ENCODE measurements around the gene NEURL3. TPM values are rescaled to one million over a fixed set of nuclear protein-coding genes. Genes with fewer than 3 reads are reported as not detected.

Gene NEURL3
- total RNA-seq, 1 donor = not detected

DNA sequence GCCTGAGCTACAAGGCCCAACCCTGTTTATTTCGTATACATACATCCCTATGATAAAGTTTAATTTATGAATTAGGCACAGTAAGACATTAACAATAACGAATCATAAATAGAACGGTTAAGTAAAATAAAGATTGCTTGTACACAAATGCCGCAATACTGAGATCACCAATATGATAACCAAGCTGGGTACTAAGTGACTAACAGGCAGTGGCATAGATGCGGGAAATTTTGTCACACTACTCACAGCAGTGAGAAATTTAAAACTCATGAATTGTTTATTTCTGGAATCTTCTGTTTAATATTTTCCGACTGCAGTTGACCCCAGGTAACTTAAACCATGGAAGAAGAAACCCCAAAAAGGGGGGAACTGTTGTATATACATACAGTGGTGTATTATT lies 33.4 kb downstream of the NEURL3 start:
- Histone ChIP-seq H3K4me1 (ENCODE audit: insufficient read depth, low read length) (no peaks in the 10 kb centered on the region), H2AFZ (ENCODE audit: low read length) (no peak overlapping the region), H3K4me3 (ENCODE audit: insufficient read depth, low read length) (no peak overlapping the region), H3K4me2 (ENCODE audit: insufficient read depth, low read length) (no peak overlapping the region), H3K27me3 (ENCODE audit: insufficient read depth, low read length) (peaks cover 34% of the 10 kb centered on the region), H4K20me1 (ENCODE audit: insufficient read depth, low read length) (no peaks in the 10 kb centered on the region), H3K27ac (ENCODE audit: low read depth, low read length) (no peak overlapping the region), H3K9me3 (ENCODE audit: low read depth, low read length) (no peaks in the 10 kb centered on the region), H3K36me3 (ENCODE audit: insufficient read depth, low read length) (no peaks in the 10 kb centered on the region), H3K79me2 (ENCODE audit: insufficient read depth, low read length) (no peaks in the 10 kb centered on the region)
- no peak for DNase-seq (ENCODE audit: insufficient read length, low spot score, missing footprints)
- TF ChIP-seq, protein P1, sequence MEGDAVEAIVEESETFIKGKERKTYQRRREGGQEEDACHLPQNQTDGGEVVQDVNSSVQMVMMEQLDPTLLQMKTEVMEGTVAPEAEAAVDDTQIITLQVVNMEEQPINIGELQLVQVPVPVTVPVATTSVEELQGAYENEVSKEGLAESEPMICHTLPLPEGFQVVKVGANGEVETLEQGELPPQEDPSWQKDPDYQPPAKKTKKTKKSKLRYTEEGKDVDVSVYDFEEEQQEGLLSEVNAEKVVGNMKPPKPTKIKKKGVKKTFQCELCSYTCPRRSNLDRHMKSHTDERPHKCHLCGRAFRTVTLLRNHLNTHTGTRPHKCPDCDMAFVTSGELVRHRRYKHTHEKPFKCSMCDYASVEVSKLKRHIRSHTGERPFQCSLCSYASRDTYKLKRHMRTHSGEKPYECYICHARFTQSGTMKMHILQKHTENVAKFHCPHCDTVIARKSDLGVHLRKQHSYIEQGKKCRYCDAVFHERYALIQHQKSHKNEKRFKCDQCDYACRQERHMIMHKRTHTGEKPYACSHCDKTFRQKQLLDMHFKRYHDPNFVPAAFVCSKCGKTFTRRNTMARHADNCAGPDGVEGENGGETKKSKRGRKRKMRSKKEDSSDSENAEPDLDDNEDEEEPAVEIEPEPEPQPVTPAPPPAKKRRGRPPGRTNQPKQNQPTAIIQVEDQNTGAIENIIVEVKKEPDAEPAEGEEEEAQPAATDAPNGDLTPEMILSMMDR (IDR thresholded peaks at IDR 0.05; ENCODE audit: extremely low read depth, low read depth, low read length) = no peak

DNA sequence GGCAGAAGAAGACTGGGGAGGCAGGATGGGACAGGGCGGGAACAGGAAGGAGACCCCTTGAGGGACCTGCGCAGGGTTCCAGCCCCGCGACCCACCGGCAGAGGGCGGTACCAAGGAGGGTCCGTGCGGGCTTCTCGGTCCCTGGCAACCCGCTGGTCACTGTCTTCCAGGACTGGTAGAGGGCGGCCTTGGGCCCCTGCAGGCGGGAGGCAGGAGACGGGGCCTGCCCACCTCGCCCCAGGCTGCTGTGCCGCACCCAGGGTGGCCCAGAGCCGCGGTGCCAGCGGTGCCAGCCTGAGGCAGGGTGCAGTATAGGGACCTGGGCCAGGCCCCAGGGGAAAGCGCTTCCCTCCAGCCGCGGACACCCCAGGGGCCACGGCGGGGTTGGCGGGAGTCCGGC lies 34.5 kb downstream of the NEURL3 start:
- Histone ChIP-seq H3K4me2 (ENCODE audit: insufficient read depth, low read length) (peak overlapping the region; percentile 39), H4K20me1 (ENCODE audit: insufficient read depth, low read length) (no peaks in the 10 kb centered on the region), H3K79me2 (ENCODE audit: insufficient read depth, low read length) (no peaks in the 10 kb centered on the region), H3K9me3 (ENCODE audit: low read depth, low read length) (no peaks in the 10 kb centered on the region), H3K27me3 (ENCODE audit: insufficient read depth, low read length) (peaks cover 26% of the 10 kb centered on the region), H3K4me3 (ENCODE audit: insufficient read depth, low read length) (peak overlapping the region; percentile 47), H3K27ac (ENCODE audit: low read depth, low read length) (no peak overlapping the region), H3K36me3 (ENCODE audit: insufficient read depth, low read length) (no peaks in the 10 kb centered on the region), H2AFZ (ENCODE audit: low read length) (peak overlapping the region; percentile 65), H3K4me1 (ENCODE audit: insufficient read depth, low read length) (no peaks in the 10 kb centered on the region)
- TF ChIP-seq, protein P1 (IDR thresholded peaks at IDR 0.05; ENCODE audit: extremely low read depth, low read depth, low read length) = peak; percentile 48
- peak; percentile 78 for DNase-seq (ENCODE audit: insufficient read length, low spot score, missing footprints)

DNA sequence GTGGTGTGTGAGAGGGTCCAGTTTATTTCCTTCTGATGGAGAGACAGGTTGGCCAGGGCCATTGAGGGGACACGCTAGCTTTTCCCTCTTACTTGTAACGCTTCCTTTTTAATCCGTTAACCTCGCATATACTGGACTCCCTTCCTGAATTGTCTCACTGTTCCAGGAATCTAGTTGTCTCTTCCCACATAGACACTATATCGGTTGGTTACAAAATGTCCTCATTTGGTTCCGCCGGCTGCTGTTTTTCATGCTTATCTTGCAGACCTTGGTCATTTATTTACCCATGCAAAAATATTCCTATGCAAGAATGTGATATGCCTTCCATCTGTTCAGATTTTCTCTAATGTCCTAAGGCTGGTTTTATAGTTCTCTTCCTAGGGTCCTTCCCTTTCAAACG lies 35.0 kb downstream of the NEURL3 start:
- H3K4me1 ChIP-seq (ENCODE audit: insufficient read depth, low read length) = no peaks in the 10 kb centered on the region
- H3K36me3 ChIP-seq (ENCODE audit: insufficient read depth, low read length) = no peaks in the 10 kb centered on the region
- peak; percentile 17 for DNase-seq (ENCODE audit: insufficient read length, low spot score, missing footprints)
- H3K27ac ChIP-seq (ENCODE audit: low read depth, low read length) = no peak overlapping the region
- peak overlapping the region; percentile 47 for H3K4me3 ChIP-seq (ENCODE audit: insufficient read depth, low read length)
- peak overlapping the region; percentile 39 for H3K4me2 ChIP-seq (ENCODE audit: insufficient read depth, low read length)
- peak overlapping the region; percentile 65 for H2AFZ ChIP-seq (ENCODE audit: low read length)
- H3K27me3 ChIP-seq (ENCODE audit: insufficient read depth, low read length) = peaks cover 22% of the 10 kb centered on the region
- H3K79me2 ChIP-seq (ENCODE audit: insufficient read depth, low read length) = no peaks in the 10 kb centered on the region
- TF ChIP-seq, protein P1 (IDR thresholded peaks at IDR 0.05; ENCODE audit: extremely low read depth, low read depth, low read length) = no peak
- no peaks in the 10 kb centered on the region for H3K9me3 ChIP-seq (ENCODE audit: low read depth, low read length)
- H4K20me1 ChIP-seq (ENCODE audit: insufficient read depth, low read length) = no peaks in the 10 kb centered on the region

DNA sequence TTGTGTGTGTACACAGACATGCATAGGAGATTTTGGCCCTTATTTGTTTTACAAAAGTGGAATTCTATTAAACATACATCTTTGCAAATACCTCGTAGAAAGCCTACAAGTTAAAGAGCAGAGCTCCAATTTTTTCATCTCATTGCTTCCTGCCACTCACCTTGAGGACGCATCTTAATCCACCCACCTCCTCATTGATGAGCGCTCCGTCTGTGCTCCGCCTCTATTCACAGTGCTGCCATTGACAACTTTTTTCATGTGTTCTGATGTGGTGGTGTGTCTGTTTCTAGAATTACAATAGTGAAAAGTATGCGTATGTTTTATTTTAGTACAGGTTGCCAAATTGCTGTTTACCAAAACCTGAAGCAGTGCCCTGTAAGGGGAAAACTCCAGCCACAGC lies 36.3 kb downstream of the NEURL3 start:
- no peak for DNase-seq (ENCODE audit: insufficient read length, low spot score, missing footprints)
- Histone ChIP-seq H3K9me3 (ENCODE audit: low read depth, low read length) (no peaks in the 10 kb centered on the region), H3K4me1 (ENCODE audit: insufficient read depth, low read length) (no peaks in the 10 kb centered on the region), H3K27me3 (ENCODE audit: insufficient read depth, low read length) (peaks cover 22% of the 10 kb centered on the region), H3K4me2 (ENCODE audit: insufficient read depth, low read length) (no peak overlapping the region), H3K36me3 (ENCODE audit: insufficient read depth, low read length) (no peaks in the 10 kb centered on the region), H3K79me2 (ENCODE audit: insufficient read depth, low read length) (no peaks in the 10 kb centered on the region), H3K27ac (ENCODE audit: low read depth, low read length) (no peak overlapping the region), H2AFZ (ENCODE audit: low read length) (no peak overlapping the region), H3K4me3 (ENCODE audit: insufficient read depth, low read length) (no peak overlapping the region), H4K20me1 (ENCODE audit: insufficient read depth, low read length) (no peaks in the 10 kb centered on the region)
- TF ChIP-seq, protein P1 (IDR thresholded peaks at IDR 0.05; ENCODE audit: extremely low read depth, low read depth, low read length) = no peak
